PFSK-1 (cell line): Measurements from ENCODE around the gene LINC01488.

Experiments used
- POLR2AphosphoS5 ChIP-seq: IDR thresholded peaks from 2 replicates; pipeline ENCODE4 v1.6.1; 2012; ENCODE audit warnings: low read depth, mild to moderate bottlenecking, control low read depth, low read length, moderate library complexity
- SIN3A ChIP-seq: IDR thresholded peaks from 2 replicates; pipeline ENCODE4 v1.6.1; 2012; ENCODE audit warnings: mild to moderate bottlenecking, low read length, moderate library complexity, borderline replicate concordance; ENCODE audit not compliant: insufficient read depth

DNA sequence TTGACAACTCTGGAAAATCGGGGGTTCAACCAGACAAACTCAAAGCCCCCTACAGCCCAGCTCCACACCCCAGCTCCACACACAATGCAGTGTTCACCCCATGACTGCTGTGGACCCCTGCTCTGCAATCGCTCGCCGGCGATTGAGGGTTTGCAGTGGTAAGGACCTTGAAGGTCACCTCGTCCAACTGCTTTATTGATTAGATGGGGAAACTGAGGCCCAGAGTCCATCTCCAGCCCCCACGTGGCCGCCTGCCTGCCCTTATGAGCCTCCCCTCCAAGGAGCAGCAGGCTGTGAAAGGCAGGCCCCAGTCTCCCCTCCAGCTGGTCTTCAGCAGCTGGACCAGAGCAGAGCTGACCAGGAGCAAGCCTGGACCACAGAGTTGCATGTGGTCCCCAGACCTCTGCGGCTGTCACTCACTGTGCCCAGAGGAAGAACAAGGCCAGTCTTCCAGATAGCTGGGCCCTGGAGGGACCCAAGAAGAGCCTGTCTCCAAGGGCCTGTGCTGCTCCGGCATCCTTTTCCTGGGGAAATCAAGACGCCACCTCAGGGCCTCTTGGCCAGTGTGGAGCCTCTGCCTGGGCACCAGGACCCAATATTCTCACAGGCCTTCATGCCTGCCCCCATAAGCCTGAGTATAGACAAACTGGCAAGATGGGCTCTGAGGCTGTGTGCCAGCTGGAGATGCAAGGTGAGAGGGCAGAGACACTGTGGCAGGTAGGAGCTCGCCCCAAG is 8.8 kb upstream of the LINC01488 start:
- TF ChIP-seq POLR2AphosphoS5 (no peak), SIN3A (no peak)
